Astrocyte (in vitro differentiated cells and primary cell): ENCODE data around the gene GUSB.

ENCODE experiments used
- EZH2 ChIP-seq: IDR thresholded peaks from 2 replicates; pipeline ENCODE4 v1.6.1; 2012; ENCODE audit warnings: mild to moderate bottlenecking, low read length, inconsistent platforms; ENCODE audit not compliant: insufficient read depth
- TF ChIP-seq, protein P1 (sequence below): IDR thresholded peaks from 2 replicates; pipeline ENCODE4 v1.5.1; 2011; ENCODE audit warnings: low read depth, mild to moderate bottlenecking, inconsistent platforms, low read length, moderate library complexity; ENCODE audit not compliant: insufficient read depth

DNA sequence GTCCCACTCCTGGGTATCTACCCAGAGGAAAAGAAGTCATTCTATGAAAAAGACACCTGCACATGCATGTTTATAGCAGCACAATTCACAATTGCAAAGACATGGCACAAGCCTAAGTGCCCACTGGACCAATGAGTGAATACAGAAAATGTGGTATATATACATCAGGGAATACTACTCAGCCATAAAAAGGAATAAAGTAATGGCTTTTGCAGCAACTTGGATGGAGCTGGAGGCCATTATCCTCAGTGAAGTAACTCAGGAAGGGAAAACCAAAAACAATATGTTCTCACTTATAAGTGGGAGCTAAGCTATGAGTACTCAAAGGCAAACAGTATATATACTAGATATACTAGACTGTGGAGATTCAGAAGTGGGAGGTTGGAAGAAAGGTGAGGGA lies 55.4 kb downstream of the GUSB start:
- TF ChIP-seq, protein P1, sequence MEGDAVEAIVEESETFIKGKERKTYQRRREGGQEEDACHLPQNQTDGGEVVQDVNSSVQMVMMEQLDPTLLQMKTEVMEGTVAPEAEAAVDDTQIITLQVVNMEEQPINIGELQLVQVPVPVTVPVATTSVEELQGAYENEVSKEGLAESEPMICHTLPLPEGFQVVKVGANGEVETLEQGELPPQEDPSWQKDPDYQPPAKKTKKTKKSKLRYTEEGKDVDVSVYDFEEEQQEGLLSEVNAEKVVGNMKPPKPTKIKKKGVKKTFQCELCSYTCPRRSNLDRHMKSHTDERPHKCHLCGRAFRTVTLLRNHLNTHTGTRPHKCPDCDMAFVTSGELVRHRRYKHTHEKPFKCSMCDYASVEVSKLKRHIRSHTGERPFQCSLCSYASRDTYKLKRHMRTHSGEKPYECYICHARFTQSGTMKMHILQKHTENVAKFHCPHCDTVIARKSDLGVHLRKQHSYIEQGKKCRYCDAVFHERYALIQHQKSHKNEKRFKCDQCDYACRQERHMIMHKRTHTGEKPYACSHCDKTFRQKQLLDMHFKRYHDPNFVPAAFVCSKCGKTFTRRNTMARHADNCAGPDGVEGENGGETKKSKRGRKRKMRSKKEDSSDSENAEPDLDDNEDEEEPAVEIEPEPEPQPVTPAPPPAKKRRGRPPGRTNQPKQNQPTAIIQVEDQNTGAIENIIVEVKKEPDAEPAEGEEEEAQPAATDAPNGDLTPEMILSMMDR: no peak
- no peak for TF ChIP-seq EZH2
